Inflammatory macrophage treated with lipopolysaccharide for 4 hours (primary cell): Measurements from ENCODE around the gene FDX1.

ENCODE experiments used
- DNase-seq: peaks from one replicate; pipeline ENCODE4 v3.0.0-alpha.2; 2020

Gene FDX1

GRCh38 chr11:110470716-110471115, 41.0 kb downstream of the FDX1 start:
- no peak for DNase-seq

- no peak for DNase-seq
Observed at GRCh38 chr11:110471371-110471770, 41.6 kb downstream of the FDX1 start.

DNA sequence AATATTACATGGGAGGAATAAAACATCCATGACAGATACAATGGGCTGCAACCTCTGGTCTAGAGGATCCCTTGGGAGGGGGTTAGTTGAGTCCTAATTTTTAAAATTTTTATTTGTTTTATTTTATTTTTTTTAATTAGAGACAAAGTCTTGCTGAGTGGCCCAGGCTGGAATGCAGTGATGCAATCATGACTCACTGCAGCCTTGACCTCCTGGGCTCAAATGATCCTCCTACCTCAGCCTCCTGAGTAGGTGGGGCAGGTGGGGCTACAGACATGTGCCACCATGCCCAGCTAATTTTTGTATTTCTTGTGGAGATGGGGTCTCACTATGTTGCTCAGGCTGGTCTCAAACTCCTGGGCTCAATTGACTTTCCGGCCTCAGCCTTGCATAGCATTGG, 43.1 kb downstream of the FDX1 start:
- DNase-seq, result no peak

GRCh38 chr11:110473706-110474105, 44.0 kb downstream of the FDX1 start:
- no peak for DNase-seq

- no peak for DNase-seq
Observed at GRCh38 chr11:110474578-110474977, 44.8 kb downstream of the FDX1 start.

GRCh38 chr11:110475671-110476070, 45.9 kb downstream of the FDX1 start:
- DNase-seq, result no peak

DNA sequence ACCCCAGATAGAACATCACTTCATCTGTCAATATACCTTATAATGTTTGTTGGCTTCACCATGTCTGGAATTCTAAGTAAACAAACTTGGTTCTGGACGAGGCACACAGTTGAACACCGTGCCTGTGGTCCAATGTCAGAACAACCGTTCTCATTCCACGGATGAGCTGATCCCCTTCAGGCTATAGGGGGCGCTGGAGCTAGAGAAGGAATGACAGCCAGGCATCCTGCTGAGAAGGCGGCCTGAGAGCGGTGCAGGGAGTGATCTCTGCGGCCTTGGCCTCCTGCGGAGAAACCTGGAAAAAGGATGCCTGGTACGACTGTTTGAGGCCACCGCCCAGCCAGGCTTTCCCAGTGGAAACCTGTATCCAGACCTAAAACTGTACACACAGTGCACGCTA, 48.7 kb downstream of the FDX1 start:
- DNase-seq, result no peak

- DNase-seq, result peak; percentile 90
Observed at GRCh38 chr11:110479108-110480101, 49.7 kb downstream of the FDX1 start.

DNA sequence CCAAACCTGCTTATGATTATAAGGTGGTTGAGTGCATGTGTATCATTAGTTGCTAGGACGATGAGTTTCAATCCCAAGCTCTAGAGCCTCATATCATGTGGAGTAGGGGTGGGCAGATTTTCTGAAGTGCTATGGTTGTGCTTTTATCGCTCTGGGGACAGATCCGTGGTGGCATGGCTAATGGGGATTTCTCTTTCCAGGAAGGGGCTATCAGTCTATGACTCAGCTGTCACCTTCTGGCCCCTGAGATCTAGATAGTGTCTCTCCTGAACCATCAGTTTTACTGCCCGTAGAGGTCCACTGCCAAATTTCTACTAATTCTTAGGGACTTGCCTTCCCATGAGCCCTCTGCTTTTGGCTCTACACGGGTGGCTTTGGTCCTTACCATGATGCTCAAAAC, 51.8 kb downstream of the FDX1 start:
- no peak for DNase-seq

DNA sequence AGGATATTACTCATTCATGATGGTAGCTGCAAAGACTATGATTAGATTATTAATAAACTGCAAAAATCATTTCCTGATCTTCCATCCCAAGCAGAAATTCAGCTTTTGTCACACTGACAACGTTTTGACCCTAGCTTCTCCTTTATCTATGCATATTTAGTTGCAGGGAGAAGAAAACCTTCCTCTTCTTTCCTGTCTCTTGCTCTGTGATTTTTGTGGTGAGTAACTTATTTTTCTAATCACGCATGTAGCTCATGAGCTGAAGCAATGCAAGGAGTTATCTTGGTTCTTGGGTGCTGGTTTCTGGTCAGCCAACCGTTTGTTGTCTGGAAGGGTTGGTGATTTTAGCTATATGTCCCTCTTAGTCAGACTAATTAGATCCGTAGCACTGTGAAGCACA, 56.4 kb downstream of the FDX1 start:
- DNase-seq, result no peak

DNA sequence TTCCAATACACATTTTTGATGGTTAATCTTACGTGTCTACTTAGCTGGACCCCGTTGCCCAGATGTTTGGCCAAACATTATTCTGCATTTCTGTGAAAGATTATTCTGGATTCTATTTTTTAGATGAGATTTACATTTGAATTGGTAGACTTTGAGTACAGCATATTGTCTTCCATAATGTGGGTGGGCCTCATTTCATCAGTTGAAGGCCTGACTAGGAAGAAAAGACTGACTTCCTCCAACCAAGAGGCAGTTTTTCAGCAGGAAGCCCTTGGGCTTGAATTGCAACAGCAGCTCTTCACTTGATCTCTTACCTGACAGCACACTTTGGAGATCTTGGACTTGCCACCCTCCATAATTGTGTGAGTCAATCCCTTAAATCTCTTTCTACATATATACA, 58.7 kb downstream of the FDX1 start:
- no peak for DNase-seq

GRCh38 chr11:110490886-110491285, 61.1 kb downstream of the FDX1 start:
- peak; percentile 93 for DNase-seq

DNA sequence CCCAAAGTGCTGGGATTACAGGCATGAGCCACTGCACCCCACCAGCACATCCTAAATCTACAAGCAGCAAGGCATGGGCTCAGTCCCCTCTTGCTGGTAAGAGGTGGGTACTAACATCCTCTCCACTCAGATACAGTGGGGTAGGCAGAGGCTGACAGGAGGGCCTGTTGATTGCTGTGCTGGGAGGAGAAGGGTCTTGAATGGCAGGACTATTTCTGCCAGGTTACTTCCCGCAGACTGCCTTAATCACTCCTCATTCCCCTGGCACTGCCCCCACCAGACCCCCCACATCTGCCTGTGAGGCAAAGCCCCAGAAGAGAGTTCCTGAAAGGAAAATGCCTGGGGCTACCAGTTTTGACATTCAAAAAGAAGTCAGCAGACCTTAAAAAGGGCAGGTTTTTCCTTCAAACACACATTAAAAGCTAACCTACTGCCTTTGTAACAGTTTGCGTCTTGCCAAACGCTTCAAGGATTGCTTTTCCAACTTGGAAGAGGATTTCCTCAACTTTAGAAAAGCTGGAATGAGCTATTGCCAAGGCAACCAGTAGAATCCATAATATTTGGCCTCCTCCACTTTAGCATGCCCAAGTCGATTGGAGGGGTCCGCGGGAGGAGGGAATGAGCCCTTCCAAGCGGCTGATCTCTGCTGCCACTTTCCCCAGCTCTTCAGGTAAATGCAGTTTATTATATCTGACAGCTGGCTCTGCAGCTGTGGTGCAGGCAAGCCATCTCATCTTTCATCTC, 62.0 kb downstream of the FDX1 start:
- no peak for DNase-seq

- DNase-seq, result peak; percentile 56
Observed at GRCh38 chr11:110492321-110492685, 62.6 kb downstream of the FDX1 start.

DNA sequence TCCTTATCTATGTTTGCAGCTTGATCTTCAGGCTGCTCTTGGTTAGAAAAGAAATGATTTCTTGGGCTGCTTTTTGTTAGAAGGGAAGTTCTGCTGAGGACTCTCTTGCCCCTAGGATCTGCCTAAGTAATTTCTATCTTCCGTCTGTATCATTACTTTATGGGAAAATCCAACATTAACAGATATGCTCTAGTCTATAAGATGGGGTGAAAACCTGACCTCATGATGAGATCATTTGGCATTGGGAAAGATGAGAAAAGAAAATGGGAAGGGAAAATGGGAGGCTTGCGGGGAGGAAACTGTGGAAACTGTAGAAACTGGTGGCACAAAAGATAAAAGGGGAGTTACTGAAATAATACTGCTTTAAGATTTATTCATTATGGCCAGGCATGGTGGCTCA, 63.6 kb downstream of the FDX1 start:
- peak; percentile 93 for DNase-seq

DNA sequence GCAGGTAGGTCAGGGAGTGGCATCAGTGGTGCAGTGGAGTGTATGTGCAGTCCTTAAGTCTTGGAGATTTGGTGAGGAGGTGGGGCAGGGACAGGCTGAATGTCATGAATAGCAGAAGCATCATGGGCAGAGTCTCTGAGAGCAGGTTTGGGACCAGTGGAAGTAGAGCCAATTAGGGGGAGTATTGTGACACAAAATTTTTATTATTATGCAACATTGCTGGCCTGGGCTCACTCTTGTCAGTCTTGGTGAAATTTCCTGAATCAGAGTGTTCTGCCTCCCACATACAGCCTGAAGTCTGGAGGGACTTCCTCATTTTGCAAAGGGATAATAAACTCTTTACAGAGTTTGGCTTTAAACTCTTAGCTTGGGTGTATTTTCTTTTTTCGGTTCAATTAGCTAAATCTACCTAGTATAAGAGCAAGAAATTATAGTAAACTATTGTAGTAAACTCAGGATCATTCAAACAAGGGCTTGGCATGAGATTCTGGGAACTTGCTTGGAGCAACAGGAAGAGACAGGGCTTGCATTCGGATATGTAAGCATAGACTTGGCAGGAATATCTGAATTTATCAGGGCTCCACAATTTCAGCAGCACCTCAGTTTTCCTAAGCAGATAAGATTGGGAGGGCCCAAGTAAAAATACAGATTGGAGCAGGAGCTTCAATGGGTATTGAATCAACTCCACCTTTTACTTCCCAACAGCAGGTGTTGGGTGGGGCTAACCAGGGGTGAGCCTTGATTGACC, 67.7 kb downstream of the FDX1 start:
- peak; percentile 98 for DNase-seq

DNA sequence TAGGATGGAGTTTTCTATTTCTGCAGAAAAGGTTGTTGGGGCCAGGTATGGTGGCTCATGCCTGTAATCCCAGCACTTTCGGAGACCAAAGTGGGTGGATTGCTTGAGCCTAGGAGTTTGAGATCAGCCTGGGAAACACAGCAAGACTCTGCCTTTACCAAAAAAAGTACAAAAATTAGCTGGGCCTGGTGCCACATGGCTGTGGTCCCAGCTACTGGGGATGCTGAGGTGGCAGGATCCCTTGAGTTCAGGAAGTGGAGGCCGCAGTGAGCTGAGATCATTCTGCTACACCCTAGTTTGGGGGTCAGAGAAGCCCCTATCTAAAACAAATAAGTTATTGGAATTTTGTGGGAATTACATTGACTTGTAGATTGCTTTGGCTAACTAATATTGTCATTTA, 71.7 kb downstream of the FDX1 start:
- no peak for DNase-seq

DNA sequence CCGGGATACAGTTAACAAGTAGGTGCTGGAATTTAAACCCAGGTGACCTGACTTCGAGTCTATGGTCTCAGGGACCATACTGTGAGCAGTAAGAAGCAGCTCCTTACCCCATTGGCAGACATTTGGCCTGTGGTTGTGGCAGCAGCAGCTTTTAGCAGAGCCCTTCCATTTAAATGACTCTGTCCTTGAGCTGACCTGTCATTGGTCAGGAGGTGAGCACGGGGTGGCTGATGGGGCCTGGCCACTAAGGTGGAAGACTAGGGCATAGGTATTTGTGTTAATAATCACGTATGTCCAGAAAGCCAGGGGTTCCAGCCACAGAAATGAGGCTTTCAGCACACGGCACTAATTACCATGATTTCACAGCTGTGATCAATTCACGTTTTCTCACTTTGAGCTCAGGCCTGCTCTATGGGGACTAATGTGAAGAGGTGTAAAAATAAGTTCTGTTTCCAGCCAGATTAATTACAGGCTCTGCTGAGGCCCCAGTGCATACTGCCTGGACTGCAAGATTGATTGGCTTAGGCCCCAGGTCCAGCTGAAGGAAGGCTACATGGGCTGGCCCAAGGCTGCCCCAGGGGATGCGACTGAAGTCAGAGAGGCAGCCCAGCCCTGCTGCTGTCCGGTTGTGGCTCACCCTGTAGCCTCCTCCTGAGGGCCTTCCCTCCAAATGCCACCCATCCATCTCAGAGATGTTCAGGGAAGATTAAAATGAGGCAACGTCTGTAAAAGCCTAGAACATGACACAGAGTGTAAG, 76.0 kb downstream of the FDX1 start:
- DNase-seq, result no peak

- no peak for DNase-seq
Observed at GRCh38 chr11:110507328-110507727, 77.6 kb downstream of the FDX1 start.

DNA sequence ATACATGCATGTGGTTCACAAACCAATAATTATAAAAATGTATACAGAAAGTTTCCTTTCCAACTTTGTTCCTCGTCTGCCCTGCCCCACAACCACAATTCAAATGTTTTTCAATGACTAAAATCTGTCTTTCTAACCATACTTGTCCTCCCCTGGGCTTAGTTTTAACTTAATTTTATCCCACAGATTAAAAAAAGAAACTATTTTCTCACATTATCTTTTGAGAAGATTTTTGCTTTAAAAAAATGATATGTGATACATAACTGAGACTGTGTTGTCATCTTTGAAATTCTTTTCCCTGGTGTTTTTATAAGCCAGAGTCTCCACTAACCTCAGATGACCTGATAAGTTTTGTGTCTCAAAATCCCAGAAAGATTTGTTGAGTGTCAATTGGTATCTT, 79.0 kb downstream of the FDX1 start:
- DNase-seq, result no peak

DNA sequence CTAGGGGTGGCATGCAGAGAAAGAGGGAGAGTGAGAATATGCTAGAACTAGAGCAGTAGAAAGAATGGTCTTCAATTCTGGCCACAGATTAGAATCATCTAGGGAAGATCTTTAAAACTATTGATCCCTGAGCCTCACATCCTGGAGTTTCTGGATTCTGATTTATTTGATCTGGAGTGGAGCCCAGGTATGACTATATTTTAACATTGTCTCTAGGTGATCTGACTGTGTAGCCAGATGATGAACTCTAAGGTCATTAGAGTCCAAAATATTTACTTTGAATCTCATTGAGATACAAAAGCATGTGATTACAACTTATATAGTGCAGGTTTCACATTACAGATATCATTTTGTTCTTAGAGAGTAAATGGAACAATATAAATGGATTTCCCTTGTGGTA, 79.7 kb downstream of the FDX1 start:
- DNase-seq, result no peak

GRCh38 chr11:110512026-110512425, 82.3 kb downstream of the FDX1 start:
- no peak for DNase-seq
